ENCODE data around the gene LMOD3.
A peak's percentile ranks its signal among the peaks of the same experiment; 100 is the strongest.

Gene LMOD3
- 0 to 0.20 (median 0) reads per million in 9 experiments for total RNA-seq

DNA sequence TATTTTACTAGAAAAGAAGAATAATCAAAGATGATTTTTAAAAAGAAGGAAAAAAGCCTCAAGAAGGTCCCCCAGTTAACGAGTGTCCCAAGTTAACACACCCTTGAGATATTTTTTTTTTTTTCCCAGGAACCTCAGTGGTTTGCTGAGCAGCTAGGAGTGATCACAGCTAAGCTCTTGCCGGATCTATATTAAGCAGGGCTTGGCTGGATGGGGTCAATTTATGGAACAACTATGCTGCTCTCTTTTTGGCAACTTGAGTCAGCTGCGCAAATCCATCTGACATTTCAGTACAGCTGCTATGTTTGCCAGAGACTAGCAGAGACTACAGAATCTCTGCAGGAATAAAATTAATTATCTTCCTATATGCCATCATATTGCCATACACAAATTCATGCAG lies at the start of gene LMOD3:
Gene LMOD3 (minus strand): TSS at position 193 of the 400 bp plus-strand sequence. CDS start 209 bp downstream, outside the sequence.
- Mint-ChIP-seq H3K4me3 (no peak within 1 kb of the TSS), H3K36me3 (ENCODE audit: insufficient read depth) (no peaks in the 10 kb centered on the region), H3K27ac (no peak within 1 kb of the TSS), H3K9me3 (no peaks in the 10 kb centered on the region), H3K27me3 (peaks cover 9 to 11% of the 10 kb centered on the region in 2 donors), H3K4me1 (ENCODE audit: low read depth in 2 of 2) (no peaks in the 10 kb centered on the region)
- DNase-seq (no peak), ATAC-seq (replicated peaks) (no peak)

DNA sequence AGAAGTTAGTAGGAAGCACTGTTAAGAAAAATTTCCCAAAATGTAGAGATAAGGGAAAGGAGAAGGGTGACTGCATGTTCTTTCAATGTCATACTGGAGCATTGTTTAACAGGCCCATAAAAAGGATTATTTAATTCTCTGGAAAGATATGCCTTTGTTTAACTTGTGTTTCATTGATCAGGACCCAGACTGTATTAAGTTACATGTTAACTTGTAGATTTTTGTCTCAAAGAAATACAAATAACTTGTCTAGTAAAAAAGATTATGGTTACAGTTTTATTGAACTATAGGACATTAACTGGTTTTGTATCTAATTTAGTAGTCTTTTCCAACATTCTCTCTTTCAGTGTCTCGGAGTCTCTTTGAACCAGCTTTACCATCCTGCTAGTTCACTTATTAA lies 49.7 kb upstream of the LMOD3 start:
- Mint-ChIP-seq H3K27ac (no peak overlapping the region), H3K4me1 (ENCODE audit: low read depth in 2 of 2) (no peaks in the 10 kb centered on the region), H3K27me3 (no peaks in the 10 kb centered on the region), H3K4me3 (no peak overlapping the region), H3K36me3 (ENCODE audit: insufficient read depth) (peaks cover 51% of the 10 kb centered on the region), H3K9me3 (no peaks in the 10 kb centered on the region)
- DNase-seq, result no peak
- no peak for ATAC-seq (replicated peaks)

- no peaks in the 10 kb centered on the region for H3K9me3 Mint-ChIP-seq
- H3K4me1 Mint-ChIP-seq (ENCODE audit: low read depth in 2 of 2), result no peaks in the 10 kb centered on the region
- H3K27me3 Mint-ChIP-seq, result no peaks in the 10 kb centered on the region
- H3K4me3 Mint-ChIP-seq, result no peak overlapping the region
- no peak for ATAC-seq (replicated peaks)
- DNase-seq, result no peak
- H3K27ac Mint-ChIP-seq, result no peak overlapping the region
- peaks cover 19% of the 10 kb centered on the region for H3K36me3 Mint-ChIP-seq (ENCODE audit: insufficient read depth)
These were observed 44.1 kb upstream of the LMOD3 start for GRCh38 chr3:69166446-69166845.

GRCh38 chr3:69165744-69166143 lies 43.3 kb upstream of the LMOD3 start:
- Mint-ChIP-seq H3K27ac (no peak overlapping the region), H3K4me1 (ENCODE audit: low read depth in 2 of 2) (no peaks in the 10 kb centered on the region), H3K4me3 (no peak overlapping the region), H3K9me3 (no peaks in the 10 kb centered on the region), H3K27me3 (no peaks in the 10 kb centered on the region), H3K36me3 (ENCODE audit: insufficient read depth) (peaks cover 12% of the 10 kb centered on the region)
- no peak for DNase-seq
- no peak for ATAC-seq (replicated peaks)

DNA sequence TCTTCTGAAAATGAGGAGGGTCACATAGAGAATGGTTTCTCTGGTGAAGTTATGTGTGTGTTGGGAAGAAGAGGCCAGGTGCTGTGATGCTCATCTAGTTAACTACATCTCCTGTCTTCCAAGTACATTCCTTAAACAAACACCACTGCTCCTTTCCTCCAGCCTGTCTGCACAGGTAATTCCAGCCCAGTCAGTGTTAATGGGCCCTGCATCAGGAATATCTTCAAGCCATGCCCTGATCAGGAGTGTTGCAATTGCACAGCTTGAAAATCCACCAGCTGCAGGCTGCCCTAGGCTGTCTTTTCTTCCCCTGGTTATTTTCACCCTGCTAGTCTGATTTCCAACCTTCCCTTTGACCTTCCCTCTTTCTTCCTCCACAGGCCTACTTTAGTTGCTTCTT lies 41.9 kb upstream of the LMOD3 start:
- Mint-ChIP-seq H3K9me3 (no peaks in the 10 kb centered on the region), H3K27me3 (no peaks in the 10 kb centered on the region), H3K27ac (no peak overlapping the region), H3K4me1 (ENCODE audit: low read depth in 2 of 2) (no peaks in the 10 kb centered on the region), H3K36me3 (ENCODE audit: insufficient read depth) (no peaks in the 10 kb centered on the region), H3K4me3 (no peak overlapping the region)
- no peak for ATAC-seq (replicated peaks)
- DNase-seq, result no peak

- DNase-seq (no peak), ATAC-seq (replicated peaks) (no peak)
- peaks cover 2 to 3% of the 10 kb centered on the region in 2 donors for H3K27me3 Mint-ChIP-seq
- no peaks in the 10 kb centered on the region for H3K36me3 Mint-ChIP-seq (ENCODE audit: insufficient read depth)
- no peak overlapping the region for H3K27ac Mint-ChIP-seq
- H3K4me3 Mint-ChIP-seq, result no peak overlapping the region
- H3K4me1 Mint-ChIP-seq (ENCODE audit: low read depth in 2 of 2), result no peaks in the 10 kb centered on the region
- H3K9me3 Mint-ChIP-seq, result no peaks in the 10 kb centered on the region
These were observed 40.0 kb upstream of the LMOD3 start for GRCh38 chr3:69162308-69162980.

GRCh38 chr3:69161587-69162307 lies 39.4 kb upstream of the LMOD3 start:
- H3K9me3 Mint-ChIP-seq, result no peaks in the 10 kb centered on the region
- no peaks in the 10 kb centered on the region for H3K36me3 Mint-ChIP-seq (ENCODE audit: insufficient read depth)
- H3K4me3 Mint-ChIP-seq, result no peak overlapping the region
- H3K4me1 Mint-ChIP-seq (ENCODE audit: low read depth in 2 of 2), result no peaks in the 10 kb centered on the region
- H3K27me3 Mint-ChIP-seq, result peaks cover 8% of the 10 kb centered on the region in 2 donors
- no peak overlapping the region for H3K27ac Mint-ChIP-seq
- ATAC-seq (replicated peaks) (peak; percentile 74), DNase-seq (peak; percentile 30 to 47 (median 35))

GRCh38 chr3:69160525-69160924 lies 38.1 kb upstream of the LMOD3 start:
- DNase-seq, result no peak
- H3K9me3 Mint-ChIP-seq, result no peaks in the 10 kb centered on the region
- H3K36me3 Mint-ChIP-seq (ENCODE audit: insufficient read depth), result no peaks in the 10 kb centered on the region
- ATAC-seq (replicated peaks), result no peak
- H3K4me3 Mint-ChIP-seq, result no peak overlapping the region
- peaks cover 8% of the 10 kb centered on the region in 2 donors for H3K27me3 Mint-ChIP-seq
- no peaks in the 10 kb centered on the region for H3K4me1 Mint-ChIP-seq (ENCODE audit: low read depth in 2 of 2)
- H3K27ac Mint-ChIP-seq, result no peak overlapping the region

DNA sequence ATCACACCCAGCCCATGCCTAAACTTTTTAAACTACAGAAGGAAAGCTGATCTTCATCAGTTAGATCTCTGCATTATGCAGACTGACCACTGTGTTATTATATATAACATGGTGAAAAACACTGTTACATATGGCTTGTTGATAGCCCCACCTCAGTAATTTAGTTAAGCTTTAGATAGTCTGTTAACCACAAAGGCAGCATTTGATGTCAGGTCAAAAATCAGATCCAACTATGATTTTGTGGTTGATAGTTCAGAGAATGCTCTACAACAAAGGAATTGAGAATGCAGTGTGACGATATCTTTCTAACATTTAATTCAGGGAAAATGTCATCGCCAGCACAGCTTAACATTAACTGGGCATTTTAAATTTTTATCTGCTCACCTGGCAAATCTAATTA lies 37.7 kb upstream of the LMOD3 start:
- no peak overlapping the region for H3K4me3 Mint-ChIP-seq
- peaks cover 8% of the 10 kb centered on the region in 2 donors for H3K27me3 Mint-ChIP-seq
- H3K4me1 Mint-ChIP-seq (ENCODE audit: low read depth in 2 of 2), result no peaks in the 10 kb centered on the region
- H3K9me3 Mint-ChIP-seq, result no peaks in the 10 kb centered on the region
- no peak for DNase-seq
- no peak overlapping the region for H3K27ac Mint-ChIP-seq
- no peak for ATAC-seq (replicated peaks)
- no peaks in the 10 kb centered on the region for H3K36me3 Mint-ChIP-seq (ENCODE audit: insufficient read depth)

DNA sequence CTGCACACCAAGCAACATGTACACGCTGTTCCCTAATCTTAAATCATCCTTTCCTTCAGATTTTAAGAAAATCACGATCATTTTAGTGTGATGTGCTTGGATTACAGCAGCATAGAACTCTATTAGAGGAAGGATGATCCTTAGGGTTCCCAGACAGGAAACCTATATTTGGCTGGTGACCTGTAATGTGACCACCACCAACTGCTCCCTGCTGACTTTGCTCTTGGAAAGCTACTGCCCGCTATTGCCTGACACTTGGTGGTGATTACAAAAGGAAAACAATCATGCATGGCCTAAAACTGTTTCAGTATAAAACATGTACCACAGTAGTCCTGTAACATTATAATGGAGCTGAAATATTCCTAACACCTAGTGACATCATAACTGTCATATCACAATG lies 27.2 kb upstream of the LMOD3 start:
- DNase-seq (no peak), ATAC-seq (replicated peaks) (no peak)
- no peak overlapping the region for H3K27ac Mint-ChIP-seq
- H3K4me3 Mint-ChIP-seq, result no peak overlapping the region
- H3K4me1 Mint-ChIP-seq (ENCODE audit: low read depth in 2 of 2), result no peaks in the 10 kb centered on the region
- H3K9me3 Mint-ChIP-seq, result no peaks in the 10 kb centered on the region
- no peaks in the 10 kb centered on the region for H3K36me3 Mint-ChIP-seq (ENCODE audit: insufficient read depth)
- peaks cover 0 to 4% of the 10 kb centered on the region in 2 donors for H3K27me3 Mint-ChIP-seq

DNA sequence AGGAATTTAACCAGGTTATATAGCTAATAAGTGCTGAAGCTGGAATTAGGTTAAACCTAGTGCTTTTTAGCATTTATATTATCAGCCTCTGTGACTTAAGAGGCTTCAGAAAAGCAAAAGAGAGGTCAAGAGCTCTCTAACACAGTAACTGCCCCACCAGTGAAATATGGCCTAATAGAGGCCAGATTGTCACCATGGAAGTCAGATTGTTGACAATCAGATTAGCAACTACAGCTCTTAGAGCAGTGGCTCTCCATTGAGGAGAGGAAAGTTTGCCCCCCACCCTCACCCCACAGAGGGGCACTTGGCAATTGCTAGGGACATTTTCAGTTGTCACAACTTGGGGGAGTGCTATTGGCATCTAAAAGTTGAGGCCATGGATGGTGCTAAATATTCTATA lies 23.3 kb upstream of the LMOD3 start:
- DNase-seq (no peak), ATAC-seq (replicated peaks) (no peak)
- Mint-ChIP-seq H3K36me3 (ENCODE audit: insufficient read depth) (no peaks in the 10 kb centered on the region), H3K4me3 (no peak overlapping the region), H3K27ac (no peak overlapping the region), H3K9me3 (no peaks in the 10 kb centered on the region), H3K27me3 (peaks cover 7% of the 10 kb centered on the region in 2 donors), H3K4me1 (ENCODE audit: low read depth in 2 of 2) (no peaks in the 10 kb centered on the region)

DNA sequence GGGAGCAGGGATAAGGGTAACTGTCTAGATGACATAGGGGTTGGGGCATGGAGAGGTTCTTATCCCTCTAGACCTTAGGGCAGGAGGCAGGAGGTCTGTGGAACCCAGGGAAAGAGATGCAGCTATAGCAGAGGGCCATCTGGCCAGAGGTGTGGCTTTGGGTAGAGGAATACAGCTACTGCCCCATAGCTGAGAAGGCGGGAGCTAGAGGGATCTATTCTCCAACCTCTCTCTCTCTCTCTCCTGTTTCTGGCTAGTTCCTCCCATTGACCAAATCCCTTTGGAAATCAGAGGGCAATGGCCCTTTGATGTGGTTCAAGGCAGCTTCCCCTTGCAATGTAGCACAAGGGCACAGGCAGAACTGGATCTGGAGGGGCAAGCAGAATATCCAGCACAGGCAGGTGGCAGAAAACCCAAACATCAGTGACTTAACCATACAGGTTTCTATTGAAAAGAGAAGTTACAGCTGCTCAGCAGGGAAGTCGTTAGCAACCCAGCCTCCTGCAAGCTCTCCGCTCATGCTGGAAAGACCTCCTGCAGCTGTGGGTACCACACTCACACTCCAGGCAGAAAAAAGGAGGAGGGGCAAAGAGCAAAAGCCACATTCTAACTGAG lies 22.3 kb upstream of the LMOD3 start:
- Mint-ChIP-seq H3K27ac (no peak overlapping the region), H3K4me1 (ENCODE audit: low read depth in 2 of 2) (no peaks in the 10 kb centered on the region), H3K4me3 (no peak overlapping the region), H3K36me3 (ENCODE audit: insufficient read depth) (no peaks in the 10 kb centered on the region), H3K27me3 (peaks cover 7 to 15% of the 10 kb centered on the region in 2 donors), H3K9me3 (no peaks in the 10 kb centered on the region)
- no peak for ATAC-seq (replicated peaks)
- DNase-seq, result no peak

DNA sequence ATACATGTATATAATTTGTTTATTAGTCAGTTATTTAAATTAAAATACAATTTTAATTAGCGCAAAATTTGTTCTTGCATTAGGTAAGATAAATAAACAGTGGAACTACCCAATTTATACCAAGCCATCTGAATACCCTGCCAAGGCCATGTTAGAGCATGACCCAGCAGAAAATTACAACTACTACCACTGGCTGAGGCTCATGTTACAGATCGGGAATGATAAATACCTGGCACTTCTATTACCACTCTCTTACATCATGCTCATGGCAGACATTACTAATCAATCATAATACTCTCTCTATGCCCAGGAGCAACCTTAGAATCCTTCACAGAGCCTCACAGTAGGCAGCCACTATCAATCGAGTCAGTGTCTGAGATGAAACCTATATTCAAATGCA lies 21.2 kb upstream of the LMOD3 start:
- no peak overlapping the region for H3K27ac Mint-ChIP-seq
- peaks cover 13 to 20% of the 10 kb centered on the region in 2 donors for H3K27me3 Mint-ChIP-seq
- H3K9me3 Mint-ChIP-seq, result no peaks in the 10 kb centered on the region
- H3K4me3 Mint-ChIP-seq, result no peak overlapping the region
- DNase-seq, result no peak
- H3K36me3 Mint-ChIP-seq (ENCODE audit: insufficient read depth), result no peaks in the 10 kb centered on the region
- no peaks in the 10 kb centered on the region for H3K4me1 Mint-ChIP-seq (ENCODE audit: low read depth in 2 of 2)
- no peak for ATAC-seq (replicated peaks)
